SH-SY5Y (cell line): ENCODE results near the gene QRFPR.

ENCODE experiments used
- GATA2 ChIP-seq: IDR thresholded peaks from 2 replicates; pipeline ENCODE4 v1.6.1; 2011; ENCODE audit warnings: mild to moderate bottlenecking, low read depth, low read length
- GATA3 ChIP-seq: IDR thresholded peaks from 2 replicates; pipeline ENCODE4 v1.6.1; 2011; ENCODE audit warnings: low read depth, mild to moderate bottlenecking, low read length, moderate library complexity

The QRFPR gene

GRCh38 chr4:121308328-121308663 lies 72.5 kb downstream of the QRFPR start:
- TF ChIP-seq GATA2 (no peak), GATA3 (no peak)

- no peak for TF ChIP-seq GATA2
- TF ChIP-seq GATA3 = no peak
Measured at GRCh38 chr4:121307445-121308327, 73.1 kb downstream of the QRFPR start.

GRCh38 chr4:121306931-121307330 lies 73.9 kb downstream of the QRFPR start:
- TF ChIP-seq GATA2 = no peak
- no peak for TF ChIP-seq GATA3

GRCh38 chr4:121304893-121305292 lies 75.9 kb downstream of the QRFPR start:
- TF ChIP-seq GATA2 = no peak

- TF ChIP-seq GATA3 = no peak
Measured at GRCh38 chr4:121299367-121299766, 81.5 kb downstream of the QRFPR start.

- TF ChIP-seq GATA3 (no peak), GATA2 (no peak)
Measured at GRCh38 chr4:121283319-121283718, 97.5 kb downstream of the QRFPR start.

- TF ChIP-seq GATA3 (no peak), GATA2 (no peak)
Measured at GRCh38 chr4:121280425-121280824, 100.4 kb downstream of the QRFPR start.

GRCh38 chr4:121278811-121279368 lies 101.9 kb downstream of the QRFPR start:
- TF ChIP-seq GATA3 (no peak), GATA2 (no peak)
